ENCODE measurements around the gene SCNN1G.
"Not testable (repeated sequence)": the region's sequence is repeated elsewhere in the genome, so short reads cannot be mapped to it uniquely, and the experiment has no call there.

Gene SCNN1G

DNA sequence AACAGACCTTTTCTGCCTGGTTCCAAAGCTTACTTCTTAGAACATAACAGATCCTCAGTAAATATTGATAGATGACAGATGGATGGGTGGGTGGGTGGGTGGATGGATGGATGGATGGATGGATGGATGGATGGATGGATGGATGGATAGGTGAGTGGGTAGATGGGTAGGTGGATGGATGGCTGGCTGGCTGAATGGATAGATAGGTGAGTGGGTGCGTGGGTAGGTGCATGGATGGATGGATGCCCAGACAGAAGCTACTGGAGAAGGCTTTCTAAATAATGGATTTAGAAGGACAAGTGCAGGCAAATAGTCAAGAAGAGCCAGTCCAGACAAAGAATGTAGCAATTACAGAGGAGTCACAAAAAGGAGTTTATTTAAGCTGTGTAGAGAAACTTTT lies 19.6 kb downstream of the SCNN1G start:
- no peak for DNase-seq

DNA sequence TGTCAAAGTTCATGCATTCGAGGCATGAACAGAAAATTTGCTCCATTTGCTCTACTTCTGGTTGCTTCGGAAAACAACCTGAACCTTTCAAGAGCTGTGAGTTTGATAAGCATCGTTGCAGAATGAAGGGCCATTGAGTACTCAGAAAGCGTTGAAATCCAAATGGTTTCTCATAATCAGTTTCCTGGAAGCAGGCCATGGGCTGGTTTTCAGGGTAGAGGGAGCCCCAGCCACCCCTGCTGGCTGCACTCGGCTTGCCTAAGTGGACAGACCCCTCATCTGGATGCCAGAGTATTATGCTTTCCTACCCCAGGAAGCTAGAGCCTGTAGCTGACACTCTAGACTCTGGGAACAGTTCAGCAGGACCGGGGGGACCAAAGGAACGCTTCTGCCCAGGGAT lies 24.4 kb downstream of the SCNN1G start:
- peak in 1 of 2 experiments; percentile 53 for DNase-seq

DNA sequence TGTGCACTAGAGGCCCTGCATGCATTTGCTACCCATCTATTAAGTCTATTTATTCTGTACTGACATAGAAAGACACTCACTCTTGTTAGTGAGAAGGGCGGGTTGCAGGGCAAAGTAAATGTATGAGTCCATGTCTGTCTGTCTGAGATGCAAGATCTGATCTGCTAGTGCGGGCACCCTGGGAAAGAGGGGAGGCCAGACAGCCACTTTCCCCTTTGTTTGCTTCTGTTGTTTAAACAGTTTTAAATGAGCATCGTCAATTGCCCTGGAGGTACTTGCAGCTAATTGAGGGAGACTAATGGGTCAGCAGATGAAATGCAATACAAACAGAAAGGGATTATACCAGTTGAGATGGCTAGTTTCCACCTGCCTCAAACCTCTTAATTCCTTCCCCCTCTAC lies 24.9 kb downstream of the SCNN1G start:
- DNase-seq = peak in 1 of 2 experiments; percentile 63

DNA sequence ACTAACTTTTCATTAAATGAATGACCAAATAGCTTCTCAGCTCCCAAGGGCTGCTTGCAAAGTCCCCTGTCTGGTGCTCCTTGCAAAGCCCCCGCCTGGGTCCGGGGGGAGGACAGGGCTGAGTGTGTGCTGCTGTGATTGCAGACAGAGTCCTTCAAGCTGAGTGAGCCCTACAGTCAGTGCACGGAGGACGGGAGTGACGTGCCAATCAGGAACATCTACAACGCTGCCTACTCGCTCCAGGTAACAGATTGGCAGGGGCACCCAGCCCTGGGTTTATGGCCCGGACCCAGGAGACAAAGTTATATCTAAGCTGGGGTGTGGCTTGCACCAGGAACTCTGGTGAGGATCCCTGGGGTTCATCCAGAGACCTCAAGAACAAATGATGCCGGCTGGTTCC lies 27.1 kb downstream of the SCNN1G start:
- DNase-seq = no peak

DNA sequence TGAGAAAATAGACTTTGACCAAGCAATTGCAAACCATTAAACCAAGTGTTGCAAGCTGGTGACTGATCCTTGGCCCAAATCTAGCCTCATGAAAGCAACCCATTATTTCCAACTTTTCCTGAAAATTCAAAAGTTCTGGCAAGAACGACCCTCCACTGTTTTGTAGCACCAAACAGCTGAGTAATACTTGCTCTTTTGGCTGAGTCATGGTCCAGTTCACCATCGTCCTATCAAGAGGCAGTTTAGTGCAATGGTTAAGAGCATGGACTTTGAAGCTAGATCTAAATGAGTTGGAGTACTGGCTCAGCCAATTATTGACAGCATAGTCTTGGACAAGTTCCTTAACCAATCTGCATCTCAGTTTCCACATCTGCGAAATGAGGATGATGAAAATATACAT lies 31.3 kb downstream of the SCNN1G start:
- no peak for DNase-seq

DNA sequence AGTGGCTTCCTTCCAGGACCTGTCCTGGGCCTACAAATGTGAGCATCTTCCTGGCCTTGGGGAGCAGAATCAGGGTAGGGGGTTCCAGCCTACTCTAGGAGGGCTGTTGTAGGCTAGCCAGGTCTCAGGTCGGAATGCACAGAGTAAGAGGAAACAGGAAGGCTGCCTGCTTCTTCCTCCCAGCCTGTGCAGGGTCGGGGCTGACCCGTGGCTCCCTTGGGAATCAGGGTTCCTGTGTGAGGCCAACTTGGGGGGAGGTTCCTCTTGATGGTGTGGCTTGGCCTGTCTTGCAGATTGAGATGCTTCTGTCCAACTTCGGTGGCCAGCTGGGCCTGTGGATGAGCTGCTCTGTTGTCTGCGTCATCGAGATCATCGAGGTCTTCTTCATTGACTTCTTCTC lies 32.3 kb downstream of the SCNN1G start:
- no peak for DNase-seq

DNA sequence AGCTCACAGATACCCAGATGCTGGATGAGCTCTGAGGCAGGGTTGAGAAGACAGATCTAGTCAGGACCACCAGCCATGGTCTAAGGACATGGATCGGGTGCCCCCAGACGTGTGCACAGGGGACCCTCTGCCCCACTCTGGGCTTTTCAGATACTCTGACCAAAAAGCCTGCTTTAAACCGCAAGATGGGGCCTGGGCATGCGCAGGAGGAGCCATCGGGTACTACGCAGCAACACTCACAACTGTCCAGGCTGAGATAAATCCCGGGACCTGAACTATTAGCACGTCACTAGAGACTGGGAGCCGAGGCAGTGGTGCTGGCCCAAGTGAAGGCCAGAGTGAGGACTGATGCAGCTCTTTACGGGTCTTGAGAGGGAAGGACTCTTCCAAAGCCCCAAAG lies 32.9 kb downstream of the SCNN1G start:
- DNase-seq = no peak

DNA sequence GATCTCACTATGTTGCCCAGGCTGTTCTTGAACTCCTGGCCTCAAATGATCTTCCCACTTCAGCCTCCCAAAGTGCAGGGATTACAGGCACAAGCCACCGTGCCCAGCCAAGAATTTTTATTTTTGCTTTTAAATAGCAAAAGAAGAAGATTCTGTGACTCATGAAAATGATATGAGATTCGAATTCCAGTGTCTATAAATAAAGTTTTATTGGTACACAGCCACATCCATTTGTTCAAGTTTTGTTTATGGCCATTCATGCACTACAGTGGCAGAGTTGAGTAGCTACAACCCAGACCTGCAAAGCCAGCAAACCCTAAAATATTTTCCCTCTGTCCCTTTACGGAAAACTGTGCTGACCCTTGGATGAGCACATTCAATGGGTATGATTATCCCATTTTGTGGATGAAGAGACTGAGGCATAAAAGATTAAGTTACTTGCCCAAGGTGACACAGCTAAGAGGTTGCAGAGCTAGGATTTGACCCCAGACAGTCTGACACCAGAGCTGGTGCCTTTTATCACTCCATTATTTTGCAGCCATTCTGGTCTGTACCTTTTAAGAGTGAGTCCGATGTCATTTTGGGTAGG lies 34.2 kb downstream of the SCNN1G start:
- no peak for DNase-seq

DNA sequence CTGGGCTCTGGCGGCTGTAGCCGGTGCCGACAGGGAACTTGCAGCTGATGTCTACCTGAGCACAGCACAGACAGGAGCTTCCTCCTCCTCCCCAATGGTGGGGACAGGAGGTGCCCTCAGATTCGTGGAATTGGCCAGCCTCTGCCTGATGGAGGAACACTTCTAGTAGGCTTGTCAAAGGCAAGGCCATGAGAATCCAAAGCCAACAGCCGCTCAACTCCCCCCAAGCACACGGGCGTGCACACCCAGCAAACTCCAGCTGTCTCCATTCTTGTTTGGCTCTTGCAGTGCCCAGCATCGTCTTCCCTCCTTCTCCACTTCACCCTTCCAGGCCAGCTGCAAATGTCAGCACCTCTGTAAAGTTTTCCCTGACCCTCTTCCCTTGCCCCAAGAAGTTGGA lies 35.1 kb downstream of the SCNN1G start:
- DNase-seq = no peak

DNA sequence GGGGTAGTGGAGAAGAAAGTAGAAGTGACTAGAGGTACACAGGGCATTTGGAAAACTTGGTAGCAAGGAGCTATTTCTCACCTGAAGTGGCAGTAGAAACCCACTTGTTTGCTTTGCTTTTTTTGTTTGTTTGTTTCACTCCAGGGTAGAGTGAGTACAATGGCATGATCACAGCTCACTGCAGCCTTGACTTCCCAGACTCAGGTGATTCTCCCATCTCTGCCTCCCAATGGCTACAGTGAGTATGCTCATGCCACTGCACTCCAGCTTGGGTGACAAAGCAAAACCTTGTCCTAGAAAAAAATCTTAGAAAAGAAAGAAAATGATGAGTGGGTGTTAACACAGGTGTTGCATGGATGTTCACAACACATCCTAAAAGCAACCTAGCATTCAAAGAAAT lies 40.4 kb downstream of the SCNN1G start:
- no peak for DNase-seq

DNA sequence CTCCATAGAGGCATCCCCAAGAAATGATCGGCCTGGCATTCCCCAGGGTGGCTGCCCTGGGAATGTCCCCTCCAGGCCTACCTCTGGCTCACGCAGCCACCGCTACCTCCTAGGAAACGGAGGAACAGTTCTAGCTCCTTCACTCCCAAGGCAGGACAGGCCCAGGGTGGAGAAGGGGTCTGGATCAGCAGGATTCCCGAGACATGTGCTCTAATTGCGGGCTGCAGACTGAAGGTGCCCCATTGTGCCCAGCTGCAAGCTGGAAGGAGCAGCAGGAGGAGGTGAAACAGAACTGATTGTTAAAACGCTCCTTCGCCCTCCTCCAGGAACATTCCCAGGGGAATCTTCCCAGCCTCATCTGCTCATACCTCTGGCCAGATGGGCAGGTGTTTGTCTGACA lies 40.8 kb downstream of the SCNN1G start:
- peak in 1 of 2 experiments; percentile 7 for DNase-seq

DNA sequence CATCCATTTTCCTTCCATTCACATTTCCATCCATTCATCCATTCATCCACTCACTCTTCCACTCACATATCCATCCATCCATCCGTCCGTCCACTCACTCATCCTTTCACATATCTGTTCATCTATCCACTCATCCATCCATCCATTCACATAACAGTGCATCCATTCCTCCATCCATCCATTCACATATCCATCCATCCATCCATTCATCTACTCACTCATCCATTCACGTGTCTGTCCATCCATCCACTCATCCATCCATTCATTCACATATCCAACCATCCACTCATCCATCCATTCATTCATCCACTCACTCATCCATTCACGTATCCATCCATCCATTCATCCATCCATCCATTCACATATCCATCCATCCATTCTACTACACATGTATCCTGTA lies 42.6 kb downstream of the SCNN1G start:
- no peak for DNase-seq

DNA sequence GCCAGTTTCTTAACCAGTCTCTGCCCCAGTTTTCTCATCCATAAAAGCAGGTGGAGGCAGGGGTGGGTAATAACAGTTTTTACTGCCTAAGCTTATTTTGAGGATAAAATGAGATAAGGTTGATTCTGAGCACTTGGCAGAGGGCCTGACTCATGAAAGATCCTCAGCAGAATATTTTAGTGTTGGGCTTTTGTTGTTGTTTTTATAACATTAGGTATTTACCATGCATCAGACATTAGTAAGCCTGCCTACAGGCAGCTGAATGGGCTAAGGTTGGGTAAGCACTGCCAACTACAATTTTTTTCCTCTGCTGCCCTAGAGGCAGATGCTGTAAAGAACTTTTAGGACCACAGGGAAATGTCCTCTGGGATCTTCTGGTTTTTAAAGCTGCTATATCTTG lies 43.1 kb downstream of the SCNN1G start:
- no peak for DNase-seq

DNA sequence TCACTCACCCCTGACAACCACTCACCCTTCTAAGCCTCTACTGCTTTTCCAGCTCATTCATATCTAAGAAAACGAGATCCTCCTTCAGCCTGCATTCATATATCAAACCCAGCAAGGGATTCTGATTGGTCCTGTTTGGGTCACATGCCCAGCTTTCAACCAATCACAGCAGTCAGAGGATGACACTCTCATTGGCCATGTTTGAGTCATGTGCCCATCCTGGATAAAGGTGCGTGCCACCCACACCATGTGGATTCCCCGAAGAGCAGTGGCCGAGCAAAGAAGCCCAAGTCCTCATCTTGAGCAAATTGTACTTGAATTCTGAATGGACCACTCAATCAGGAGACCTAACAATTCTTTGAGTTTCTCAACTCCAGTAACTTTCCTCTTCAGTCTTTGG lies 45.0 kb downstream of the SCNN1G start:
- DNase-seq = no peak

DNA sequence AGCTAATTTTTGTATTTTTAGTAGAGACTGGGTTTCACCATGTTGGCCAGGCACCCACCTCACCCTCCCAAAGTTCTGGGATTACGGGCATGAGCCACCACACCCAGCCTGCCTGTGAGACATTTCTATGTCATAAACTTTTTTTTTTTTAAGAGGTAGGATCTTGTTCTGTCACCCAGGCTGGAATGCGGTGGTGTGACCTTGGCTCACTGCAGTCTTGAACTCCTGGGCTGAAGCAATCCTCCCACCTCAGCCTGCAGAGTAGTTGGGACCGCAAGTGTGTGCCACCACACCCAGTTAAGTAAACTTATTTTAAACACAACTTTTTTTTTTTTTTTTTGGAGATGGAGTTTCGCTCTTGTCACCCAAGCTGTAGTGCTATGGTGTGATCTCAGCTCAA lies 47.2 kb downstream of the SCNN1G start:
- no peak for DNase-seq

DNA sequence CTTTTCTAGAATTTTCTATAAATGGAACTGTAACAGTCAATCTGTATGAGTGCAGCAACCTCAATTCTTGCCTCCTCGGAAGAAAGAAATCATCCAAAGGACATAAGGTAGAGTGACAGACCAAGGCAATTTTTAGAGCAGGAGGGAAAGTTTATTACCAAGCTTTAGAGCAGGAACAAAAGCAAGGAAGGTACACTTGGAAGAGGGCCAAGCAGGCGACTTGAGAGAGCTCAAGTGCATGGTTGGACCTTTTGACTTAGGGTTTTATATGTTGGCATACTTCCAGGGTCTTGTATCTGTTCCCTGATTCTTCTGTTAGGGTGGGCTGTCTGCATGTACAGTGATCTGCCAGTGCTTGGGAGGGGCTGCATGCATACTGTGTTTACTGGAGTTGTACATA lies 50.3 kb downstream of the SCNN1G start:
- DNase-seq = peak in 1 of 2 experiments; percentile 50

DNA sequence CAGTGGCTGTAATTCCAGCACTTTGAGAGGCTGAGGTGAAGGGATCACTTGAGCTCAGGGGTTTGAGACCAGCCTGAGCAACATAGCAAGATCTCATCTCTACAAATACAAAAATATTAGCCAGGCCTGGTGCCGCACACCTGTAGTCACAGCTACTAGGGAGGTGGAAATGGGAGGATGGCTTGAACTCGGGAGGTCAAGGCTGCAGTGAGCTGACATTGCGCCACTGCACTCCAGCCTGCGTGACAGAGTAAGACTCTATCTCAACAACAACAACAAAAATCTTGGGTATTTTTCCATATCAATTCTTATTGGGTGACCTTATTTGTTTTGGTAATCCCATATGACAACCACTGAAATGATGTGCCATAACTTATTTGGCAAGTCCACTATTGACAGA lies 52.6 kb downstream of the SCNN1G start:
- no peak for DNase-seq

DNA sequence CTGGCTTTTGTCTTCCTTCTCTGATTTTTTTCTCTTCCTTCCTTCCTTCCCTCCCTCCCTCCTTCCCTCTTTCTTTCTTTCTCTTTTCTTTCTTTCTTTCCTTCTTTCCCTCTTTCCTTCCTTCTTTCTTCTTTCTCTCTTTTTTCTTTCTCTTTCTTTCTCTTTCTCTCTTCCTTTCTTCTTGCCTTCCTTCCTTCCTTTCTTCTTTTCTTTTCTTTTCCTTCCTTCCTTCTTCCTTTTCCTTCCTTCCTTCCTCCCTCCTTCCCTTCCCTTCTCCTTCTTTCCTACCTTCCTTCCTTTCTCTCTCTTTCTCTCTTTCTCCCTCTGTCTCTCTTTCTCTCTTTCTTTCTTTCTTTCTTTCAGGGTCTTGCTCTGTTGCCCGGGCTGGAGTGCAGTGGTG lies 54.4 kb downstream of the SCNN1G start:
- DNase-seq = no peak

DNA sequence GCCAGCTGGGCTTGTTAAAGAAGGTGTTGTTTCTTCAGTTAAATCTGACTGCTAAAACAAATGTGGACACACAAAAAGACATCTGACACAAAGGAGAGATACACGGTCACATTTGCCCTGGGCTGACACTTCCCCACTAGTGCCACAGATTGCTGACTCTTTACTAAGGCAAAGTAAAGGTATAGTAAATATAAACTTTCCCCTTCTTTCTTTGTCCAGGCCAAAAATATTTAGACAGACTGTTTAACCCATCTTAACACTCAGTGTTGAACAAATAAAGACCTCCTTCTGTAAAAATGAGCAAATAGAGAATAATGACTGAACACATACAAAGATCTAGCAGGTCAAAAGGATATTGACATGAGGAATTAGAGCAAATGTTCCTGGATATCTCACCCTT lies 58.4 kb downstream of the SCNN1G start:
- no peak for DNase-seq

DNA sequence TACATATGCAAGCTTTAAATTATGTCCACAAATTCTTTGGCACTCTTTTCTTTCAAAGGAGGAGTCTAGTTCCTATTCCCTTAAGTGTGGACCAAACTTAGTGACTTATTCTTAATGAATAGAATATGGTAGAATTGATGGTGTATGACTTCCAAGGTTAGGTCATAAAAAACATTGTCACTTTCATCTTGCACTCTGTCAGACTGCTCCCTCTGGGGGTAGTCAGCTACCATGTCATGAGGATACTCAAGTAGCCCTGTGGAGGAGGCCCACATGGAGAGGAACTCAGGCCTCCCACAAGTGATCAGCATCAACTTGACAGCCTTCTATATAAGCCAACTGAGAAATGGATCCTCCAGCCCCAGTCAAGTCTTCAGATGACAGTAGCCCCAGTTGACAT lies 61.6 kb downstream of the SCNN1G start:
- no peak for DNase-seq

DNA sequence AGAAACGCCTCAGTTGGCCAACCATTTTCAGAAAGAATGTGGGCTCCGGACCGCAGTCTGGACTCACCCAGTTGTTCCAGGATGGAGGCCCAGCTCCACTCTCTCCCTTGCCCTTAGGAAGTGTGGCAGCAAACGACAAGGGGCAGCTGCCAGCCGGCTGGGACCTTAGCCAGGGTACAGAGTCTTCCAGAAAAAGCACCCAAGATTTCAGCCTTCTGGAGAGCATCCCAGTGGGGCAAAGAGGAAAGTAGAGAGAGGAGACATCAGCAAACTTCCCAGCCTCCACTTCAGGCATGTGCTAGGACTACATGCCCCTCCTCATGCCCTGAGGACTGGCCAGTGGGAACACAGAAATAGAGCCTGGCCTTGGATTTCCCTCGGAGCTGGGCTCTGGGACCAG lies 62.7 kb downstream of the SCNN1G start:
- no peak for DNase-seq

DNA sequence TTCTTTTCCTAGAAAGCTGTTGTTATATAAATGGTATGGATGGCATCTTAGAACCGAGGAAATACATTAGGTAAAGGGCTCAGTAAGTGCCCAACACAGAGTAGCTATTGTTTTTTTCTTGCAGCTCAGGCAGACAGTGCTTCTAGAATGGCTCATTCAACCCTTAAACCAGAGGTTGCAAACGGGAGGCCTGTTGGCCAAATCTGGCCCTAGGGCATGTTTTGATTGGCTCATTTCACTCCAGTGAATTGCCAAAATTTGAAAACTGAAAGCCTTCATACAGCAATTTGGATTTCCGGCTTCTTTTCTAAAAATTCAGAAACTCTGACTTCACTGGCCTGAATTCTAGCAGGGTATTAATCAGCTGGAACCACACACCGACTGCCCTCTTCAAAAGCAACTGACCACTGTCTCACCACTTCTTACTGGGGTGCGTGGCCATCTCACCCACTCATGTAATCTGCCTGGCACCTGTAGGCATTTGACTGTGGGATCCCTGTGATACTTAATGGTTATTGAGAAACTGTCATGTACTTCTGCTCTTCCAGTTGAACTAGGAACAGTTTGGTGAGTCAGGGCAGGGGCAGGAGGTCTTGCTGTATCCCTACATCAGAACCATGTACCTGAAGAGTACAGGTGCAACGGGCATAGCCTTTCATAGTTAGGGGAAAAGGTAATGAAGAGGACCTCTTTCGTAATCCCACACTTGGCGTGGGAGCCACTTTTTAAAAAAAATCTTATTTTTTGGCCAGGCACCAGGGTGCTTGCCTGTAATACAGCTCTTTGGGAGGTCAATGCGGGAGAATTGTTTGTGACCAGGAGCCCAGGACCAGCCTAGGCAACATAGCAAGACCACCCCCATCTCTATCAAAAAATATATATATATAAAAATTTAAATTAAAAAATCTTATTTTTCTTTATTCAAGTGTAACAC lies 66.0 kb downstream of the SCNN1G start:
- no peak for DNase-seq

DNA sequence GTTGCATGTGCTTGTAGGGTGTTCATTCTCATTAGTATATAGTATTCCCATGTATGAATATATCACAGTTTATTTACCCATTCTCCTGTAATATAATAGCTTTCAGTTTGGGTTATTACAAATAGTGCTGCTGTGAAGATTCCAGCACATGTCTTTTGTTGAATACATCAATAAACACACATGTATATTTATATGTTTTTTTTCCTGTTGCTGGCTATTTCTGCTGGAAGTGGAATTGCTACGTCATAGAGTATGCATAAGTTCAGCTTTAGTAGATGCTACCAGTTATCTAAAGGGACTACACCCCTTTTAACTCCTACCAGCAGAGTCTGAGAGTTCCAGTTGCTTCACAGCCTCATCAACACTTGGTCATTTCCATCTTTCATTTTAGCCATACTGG lies 67.3 kb downstream of the SCNN1G start:
- no peak for DNase-seq

DNA sequence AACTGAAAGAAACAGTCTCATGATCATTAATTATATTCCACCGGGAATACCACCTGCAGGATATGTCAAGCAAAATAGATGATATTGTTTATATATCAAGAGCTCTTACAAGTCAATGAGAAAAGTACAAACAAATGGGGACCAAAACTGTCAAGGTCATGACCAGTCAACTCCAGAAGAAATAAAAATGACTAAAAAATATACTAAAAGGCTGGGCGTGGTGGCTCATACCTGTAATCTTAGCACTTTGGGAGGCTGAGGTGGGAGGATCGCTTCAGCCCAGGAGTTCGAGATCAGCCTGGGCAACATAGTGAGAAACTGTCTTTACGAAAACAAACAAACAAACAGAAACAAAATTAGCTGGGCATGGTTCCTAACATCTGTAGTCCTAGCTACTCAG lies 69.8 kb downstream of the SCNN1G start:
- no peak for DNase-seq

DNA sequence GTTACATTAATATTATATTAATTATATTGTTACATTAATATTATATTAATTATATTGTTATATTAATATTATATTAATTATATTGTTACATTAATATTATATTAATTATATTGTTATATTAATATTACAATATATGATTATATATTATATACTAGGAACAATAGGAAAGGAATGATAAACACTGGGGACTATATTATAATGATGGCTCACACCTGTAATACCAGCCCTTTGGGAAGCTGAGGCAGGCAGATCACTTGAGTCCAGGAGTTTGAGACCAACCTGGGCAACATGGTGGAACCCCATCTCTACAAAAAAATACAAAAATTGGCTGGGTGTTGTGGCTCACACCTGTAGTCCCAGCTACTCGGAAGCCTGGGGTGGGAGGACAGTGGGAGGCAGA lies 71.1 kb downstream of the SCNN1G start:
- not testable (repeated sequence) for DNase-seq

Measured in NCI-H524 (cell line).